ENCODE measurements around the gene SYNPO2.

Gene SYNPO2

DNA sequence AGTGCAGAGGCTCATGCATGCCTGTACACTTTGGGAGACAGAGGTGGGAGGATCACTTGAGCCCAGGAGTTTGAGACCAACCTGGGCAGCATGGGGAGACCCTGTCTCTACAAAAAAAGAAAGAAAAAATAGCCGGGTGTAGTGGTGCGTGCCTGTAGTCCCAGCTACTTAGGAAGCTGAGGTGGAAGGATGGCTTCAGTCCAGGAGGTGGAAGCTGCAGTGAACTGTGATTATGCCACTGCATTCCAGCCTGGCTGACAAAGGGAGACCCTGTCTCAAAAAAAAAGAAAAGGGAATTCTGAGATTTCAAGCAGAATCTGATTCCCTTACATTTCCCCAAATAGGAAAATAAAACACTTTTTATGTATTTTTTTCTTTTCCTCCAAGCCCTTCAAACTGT, 83.5 kb downstream of the SYNPO2 start:
- Histone ChIP-seq H2BK5ac (ENCODE audit: low read depth, low read length, poor library complexity, severe bottlenecking) (no peak overlapping the region), H3K14ac (ENCODE audit: low read length in 2 of 2) (no peak overlapping the region), H2BK12ac (ENCODE audit: low read length in 2 of 2) (no peak overlapping the region), H3K36me3 (ENCODE audit: control insufficient read depth in 1 of 2, insufficient read depth in 2 of 2, low read depth in 1 of 2, low read length in 2 of 2) (no peaks in the 10 kb centered on the region), H3K27ac (ENCODE audit: low read length, poor library complexity, severe bottlenecking) (no peak overlapping the region), H2BK15ac (ENCODE audit: low read depth, poor library complexity, severe bottlenecking) (no peak overlapping the region), H3K27me3 (ENCODE audit: control insufficient read depth in 1 of 2, insufficient read depth in 1 of 2, low read length in 2 of 2) (no peaks in the 10 kb centered on the region), H3K4me3 (ENCODE audit: insufficient read depth in 1 of 2, low read depth in 1 of 2, low read length in 2 of 2) (no peak overlapping the region), H3K18ac (ENCODE audit: low read depth in 1 of 2, low read length in 2 of 2) (no peak overlapping the region), H3K23ac (ENCODE audit: low read length in 2 of 2) (no peak overlapping the region), H3K4me1 (ENCODE audit: control insufficient read depth, insufficient read depth, low read depth, low read length) (peaks cover 5% of the 10 kb centered on the region), H3K4ac (ENCODE audit: low read depth in 1 of 2, low read length in 2 of 2) (no peak overlapping the region), H3K79me1 (replicated peaks; ENCODE audit: low read length, poor library complexity, severe bottlenecking) (no peaks in the 10 kb centered on the region), H3K4me2 (ENCODE audit: low read length, poor library complexity, severe bottlenecking) (no peak overlapping the region), H3K9me3 (ENCODE audit: control insufficient read depth, low read length) (no peaks in the 10 kb centered on the region), H2AFZ (ENCODE audit: low read depth, low read length) (no peak overlapping the region), H2BK120ac (ENCODE audit: low read depth, low read length) (no peak overlapping the region), H3K9ac (ENCODE audit: low read length) (no peak overlapping the region), H2AK5ac (ENCODE audit: low read length, severe bottlenecking) (no peak overlapping the region), H4K8ac (ENCODE audit: low read length) (no peak overlapping the region), H4K91ac (ENCODE audit: low read length) (no peak overlapping the region)
- 89% methylated on average over 2 of the region's 2 CpGs for WGBS
- DNase-seq, result no peak

DNA sequence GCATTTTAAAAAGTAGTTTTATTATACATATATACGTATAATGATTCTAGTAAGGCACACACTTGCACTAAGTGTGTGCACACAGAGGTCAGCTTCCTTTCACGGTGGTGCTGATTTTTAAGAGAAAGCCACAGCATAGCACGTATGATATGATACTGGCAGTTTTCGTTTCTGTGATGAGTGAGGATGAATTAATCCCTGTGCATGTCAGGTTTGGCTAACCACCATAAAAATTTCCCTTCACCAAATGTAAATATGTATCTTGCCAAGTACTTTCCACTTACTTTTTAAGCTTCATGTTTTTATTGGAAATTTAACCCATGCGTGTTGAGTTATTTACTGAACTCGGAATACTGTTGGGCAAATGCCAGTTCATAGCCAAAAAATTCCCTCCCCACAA, 84.6 kb downstream of the SYNPO2 start:
- H3K27me3 ChIP-seq (ENCODE audit: control insufficient read depth in 1 of 2, insufficient read depth in 1 of 2, low read length in 2 of 2), result no peaks in the 10 kb centered on the region
- H3K18ac ChIP-seq (ENCODE audit: low read depth in 1 of 2, low read length in 2 of 2), result no peak overlapping the region
- no peak overlapping the region for H2AK5ac ChIP-seq (ENCODE audit: low read length, severe bottlenecking)
- no peak overlapping the region for H4K91ac ChIP-seq (ENCODE audit: low read length)
- no peak overlapping the region for H3K9ac ChIP-seq (ENCODE audit: low read length)
- no peak overlapping the region for H2BK5ac ChIP-seq (ENCODE audit: low read depth, low read length, poor library complexity, severe bottlenecking)
- H2BK120ac ChIP-seq (ENCODE audit: low read depth, low read length), result no peak overlapping the region
- no peaks in the 10 kb centered on the region for H3K36me3 ChIP-seq (ENCODE audit: control insufficient read depth in 1 of 2, insufficient read depth in 2 of 2, low read depth in 1 of 2, low read length in 2 of 2)
- H3K14ac ChIP-seq (ENCODE audit: low read length in 2 of 2), result no peak overlapping the region
- no peak overlapping the region for H3K27ac ChIP-seq (ENCODE audit: low read length, poor library complexity, severe bottlenecking)
- no peak overlapping the region for H2BK15ac ChIP-seq (ENCODE audit: low read depth, poor library complexity, severe bottlenecking)
- no peak overlapping the region for H2BK12ac ChIP-seq (ENCODE audit: low read length in 2 of 2)
- no peak overlapping the region for H4K8ac ChIP-seq (ENCODE audit: low read length)
- no peaks in the 10 kb centered on the region for H3K79me1 ChIP-seq (replicated peaks; ENCODE audit: low read length, poor library complexity, severe bottlenecking)
- DNase-seq, result no peak
- WGBS, result 76% methylated on average over 5 of the region's 6 CpGs
- H2AFZ ChIP-seq (ENCODE audit: low read depth, low read length), result no peak overlapping the region
- no peak overlapping the region for H3K4me3 ChIP-seq (ENCODE audit: insufficient read depth in 1 of 2, low read depth in 1 of 2, low read length in 2 of 2)
- no peak overlapping the region for H3K23ac ChIP-seq (ENCODE audit: low read length in 2 of 2)
- H3K4me1 ChIP-seq (ENCODE audit: control insufficient read depth, insufficient read depth, low read depth, low read length), result peaks cover 3% of the 10 kb centered on the region
- no peaks in the 10 kb centered on the region for H3K9me3 ChIP-seq (ENCODE audit: control insufficient read depth, low read length)
- no peak overlapping the region for H3K4ac ChIP-seq (ENCODE audit: low read depth in 1 of 2, low read length in 2 of 2)
- no peak overlapping the region for H3K4me2 ChIP-seq (ENCODE audit: low read length, poor library complexity, severe bottlenecking)

DNA sequence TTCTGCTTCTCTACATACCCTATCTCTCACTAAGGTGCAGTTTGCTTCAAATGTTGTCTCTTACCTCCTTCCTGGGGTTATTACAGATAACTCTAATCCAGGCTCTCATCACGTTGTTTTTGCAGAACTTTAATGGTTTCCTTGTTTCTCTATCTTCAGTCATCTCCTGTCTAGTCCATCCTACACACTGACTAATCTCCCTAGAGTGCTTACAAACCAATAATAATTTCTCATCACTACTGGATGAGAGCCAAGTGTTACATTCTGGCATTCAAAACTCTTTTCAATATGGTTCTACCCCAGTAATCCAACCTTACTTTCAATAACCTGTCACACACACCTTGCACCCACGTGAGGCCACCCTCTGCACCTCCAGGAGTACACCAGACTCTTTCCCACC, 86.1 kb downstream of the SYNPO2 start:
- no peak overlapping the region for H2BK12ac ChIP-seq (ENCODE audit: low read length in 2 of 2)
- no peak overlapping the region for H2BK15ac ChIP-seq (ENCODE audit: low read depth, poor library complexity, severe bottlenecking)
- H3K23ac ChIP-seq (ENCODE audit: low read length in 2 of 2), result no peak overlapping the region
- no peaks in the 10 kb centered on the region for H3K9me3 ChIP-seq (ENCODE audit: control insufficient read depth, low read length)
- no peak overlapping the region for H2AK5ac ChIP-seq (ENCODE audit: low read length, severe bottlenecking)
- no peak overlapping the region for H3K9ac ChIP-seq (ENCODE audit: low read length)
- no peak overlapping the region for H3K14ac ChIP-seq (ENCODE audit: low read length in 2 of 2)
- H2AFZ ChIP-seq (ENCODE audit: low read depth, low read length), result no peak overlapping the region
- H3K79me1 ChIP-seq (replicated peaks; ENCODE audit: low read length, poor library complexity, severe bottlenecking), result no peaks in the 10 kb centered on the region
- DNase-seq, result no peak
- 64% methylated on average over 2 of the region's 2 CpGs for WGBS
- no peak overlapping the region for H2BK5ac ChIP-seq (ENCODE audit: low read depth, low read length, poor library complexity, severe bottlenecking)
- H3K4ac ChIP-seq (ENCODE audit: low read depth in 1 of 2, low read length in 2 of 2), result no peak overlapping the region
- no peak overlapping the region for H3K4me2 ChIP-seq (ENCODE audit: low read length, poor library complexity, severe bottlenecking)
- no peaks in the 10 kb centered on the region for H3K27me3 ChIP-seq (ENCODE audit: control insufficient read depth in 1 of 2, insufficient read depth in 1 of 2, low read length in 2 of 2)
- H4K8ac ChIP-seq (ENCODE audit: low read length), result no peak overlapping the region
- no peak overlapping the region for H4K91ac ChIP-seq (ENCODE audit: low read length)
- H3K4me3 ChIP-seq (ENCODE audit: insufficient read depth in 1 of 2, low read depth in 1 of 2, low read length in 2 of 2), result no peak overlapping the region
- H3K36me3 ChIP-seq (ENCODE audit: control insufficient read depth in 1 of 2, insufficient read depth in 2 of 2, low read depth in 1 of 2, low read length in 2 of 2), result no peaks in the 10 kb centered on the region
- peaks cover 3% of the 10 kb centered on the region for H3K4me1 ChIP-seq (ENCODE audit: control insufficient read depth, insufficient read depth, low read depth, low read length)
- H3K18ac ChIP-seq (ENCODE audit: low read depth in 1 of 2, low read length in 2 of 2), result no peak overlapping the region
- H3K27ac ChIP-seq (ENCODE audit: low read length, poor library complexity, severe bottlenecking), result no peak overlapping the region
- no peak overlapping the region for H2BK120ac ChIP-seq (ENCODE audit: low read depth, low read length)

DNA sequence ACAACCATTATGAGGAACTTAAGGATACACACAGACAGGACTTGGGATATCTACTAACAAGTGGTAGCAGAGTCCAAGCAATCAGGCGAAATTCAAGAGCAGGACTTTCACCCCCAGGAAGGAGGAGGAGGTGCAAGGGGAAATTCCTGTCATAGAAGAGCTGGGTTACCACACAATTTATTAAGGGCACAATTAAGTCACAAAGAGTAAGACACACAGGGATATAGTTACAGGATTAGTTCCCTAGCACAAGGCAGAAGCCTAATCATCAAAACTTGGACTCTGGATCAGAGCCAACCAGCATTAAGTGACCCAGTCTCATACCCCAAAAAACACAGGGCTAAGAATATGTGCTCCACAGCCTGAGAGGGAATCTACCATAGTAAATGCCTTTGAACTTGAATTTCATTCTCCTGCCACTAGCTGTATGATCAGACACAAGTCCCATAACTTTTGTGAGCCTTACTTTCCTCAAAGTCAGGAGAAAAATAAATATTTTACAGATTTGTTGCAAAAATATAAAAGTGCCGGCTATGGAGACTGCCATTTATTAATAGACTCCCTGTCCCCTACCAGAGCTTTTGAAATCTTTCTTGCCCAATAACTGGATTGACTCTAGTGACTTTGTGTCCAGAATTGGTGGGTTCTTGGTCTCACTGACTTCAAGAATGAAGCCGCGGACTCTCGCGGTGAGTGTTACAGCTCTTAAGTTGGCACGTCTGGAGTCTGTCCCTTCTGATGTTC, 87.0 kb downstream of the SYNPO2 start:
- no peaks in the 10 kb centered on the region for H3K27me3 ChIP-seq (ENCODE audit: control insufficient read depth in 1 of 2, insufficient read depth in 1 of 2, low read length in 2 of 2)
- H4K8ac ChIP-seq (ENCODE audit: low read length), result no peak overlapping the region
- 95% methylated on average over 7 of the region's 7 CpGs for WGBS
- H3K79me1 ChIP-seq (replicated peaks; ENCODE audit: low read length, poor library complexity, severe bottlenecking), result no peaks in the 10 kb centered on the region
- H3K4ac ChIP-seq (ENCODE audit: low read depth in 1 of 2, low read length in 2 of 2), result no peak overlapping the region
- no peak overlapping the region for H3K9ac ChIP-seq (ENCODE audit: low read length)
- no peak overlapping the region for H3K4me2 ChIP-seq (ENCODE audit: low read length, poor library complexity, severe bottlenecking)
- no peak overlapping the region for H2BK12ac ChIP-seq (ENCODE audit: low read length in 2 of 2)
- H3K23ac ChIP-seq (ENCODE audit: low read length in 2 of 2), result no peak overlapping the region
- H2BK120ac ChIP-seq (ENCODE audit: low read depth, low read length), result no peak overlapping the region
- H2AK5ac ChIP-seq (ENCODE audit: low read length, severe bottlenecking), result no peak overlapping the region
- no peak overlapping the region for H2BK5ac ChIP-seq (ENCODE audit: low read depth, low read length, poor library complexity, severe bottlenecking)
- H3K18ac ChIP-seq (ENCODE audit: low read depth in 1 of 2, low read length in 2 of 2), result no peak overlapping the region
- no peak overlapping the region for H3K4me3 ChIP-seq (ENCODE audit: insufficient read depth in 1 of 2, low read depth in 1 of 2, low read length in 2 of 2)
- no peak overlapping the region for H3K27ac ChIP-seq (ENCODE audit: low read length, poor library complexity, severe bottlenecking)
- peaks cover 3% of the 10 kb centered on the region for H3K4me1 ChIP-seq (ENCODE audit: control insufficient read depth, insufficient read depth, low read depth, low read length)
- no peak overlapping the region for H2AFZ ChIP-seq (ENCODE audit: low read depth, low read length)
- no peaks in the 10 kb centered on the region for H3K9me3 ChIP-seq (ENCODE audit: control insufficient read depth, low read length)
- DNase-seq, result no peak
- no peak overlapping the region for H3K14ac ChIP-seq (ENCODE audit: low read length in 2 of 2)
- H3K36me3 ChIP-seq (ENCODE audit: control insufficient read depth in 1 of 2, insufficient read depth in 2 of 2, low read depth in 1 of 2, low read length in 2 of 2), result no peaks in the 10 kb centered on the region
- no peak overlapping the region for H2BK15ac ChIP-seq (ENCODE audit: low read depth, poor library complexity, severe bottlenecking)
- no peak overlapping the region for H4K91ac ChIP-seq (ENCODE audit: low read length)

Measured in mesenchymal stem cell (in vitro differentiated cells and primary cell).